IPS DF 6.9 (cell line): ENCODE measurements around the gene GLIS2.

Experiments
- DNase-seq: peaks from one replicate; pipeline ENCODE4 v3.0.0-alpha.2; 2013; ENCODE audit warnings: low read depth, low spot score
- H3K27ac ChIP-seq: one replicate; pipeline ENCODE4 v1.5.1; 2013; ENCODE audit warnings: low read length, control low read depth
- H3K27me3 ChIP-seq: 2 replicates; pipeline ENCODE4 v1.6.1; 2013; ENCODE audit warnings: mild to moderate bottlenecking, low read length; ENCODE audit not compliant: control insufficient read depth, insufficient read depth
- H3K36me3 ChIP-seq: 2 replicates; pipeline ENCODE4 v1.6.1; 2013; ENCODE audit warnings: low read length; ENCODE audit not compliant: control insufficient read depth, insufficient read depth
- H3K4me1 ChIP-seq: 2 replicates; pipeline ENCODE4 v1.6.1; 2013; ENCODE audit warnings: low read length; ENCODE audit not compliant: control insufficient read depth, insufficient read depth
- H3K4me3 ChIP-seq: 2 replicates; pipeline ENCODE4 v1.5.1; 2013; ENCODE audit warnings: mild to moderate bottlenecking, low read length
- H3K9me3 ChIP-seq: 2 replicates; pipeline ENCODE4 v1.6.1; 2013; ENCODE audit warnings: low read length, inconsistent platforms; ENCODE audit not compliant: control insufficient read depth, insufficient read depth
- WGBS: extraction: QIAGEN DNeasy Blood & Tissue Kit; methylation state at CpG from one replicate; pipeline ENCODE4 v1.1.7; 2013; ENCODE audit warnings: mixed read lengths, missing lambda C conversion rate; ENCODE audit not compliant: insufficient read length, insufficient coverage; 5-methylcytosine and 5-hydroxymethylcytosine counted together

Gene GLIS2

GRCh38 chr16:4353675-4354074 is 37.8 kb downstream of the GLIS2 start:
- no CpG with 5 or more reads among the region's 4 CpGs for WGBS
- Histone ChIP-seq H3K4me3 (no peak overlapping the region), H3K27ac (no peak overlapping the region), H3K36me3 (no peaks in the 10 kb centered on the region), H3K9me3 (no peaks in the 10 kb centered on the region), H3K4me1 (no peaks in the 10 kb centered on the region), H3K27me3 (no peaks in the 10 kb centered on the region)
- no peak for DNase-seq

GRCh38 chr16:4354512-4355409 is 38.9 kb downstream of the GLIS2 start:
- no peak for DNase-seq
- Histone ChIP-seq H3K9me3 (no peaks in the 10 kb centered on the region), H3K4me1 (no peaks in the 10 kb centered on the region), H3K4me3 (no peak overlapping the region), H3K27me3 (no peaks in the 10 kb centered on the region), H3K36me3 (no peaks in the 10 kb centered on the region), H3K27ac (no peak overlapping the region)
- no CpG with 5 or more reads among the region's 20 CpGs for WGBS

- no CpG with 5 or more reads among the region's 7 CpGs for WGBS
- no peak for DNase-seq
- H3K27me3 ChIP-seq, result no peaks in the 10 kb centered on the region
- H3K9me3 ChIP-seq, result no peaks in the 10 kb centered on the region
- no peak overlapping the region for H3K27ac ChIP-seq
- H3K4me1 ChIP-seq, result no peaks in the 10 kb centered on the region
- H3K4me3 ChIP-seq, result no peak overlapping the region
- no peaks in the 10 kb centered on the region for H3K36me3 ChIP-seq
Observed at GRCh38 chr16:4356820-4357219, 41.0 kb downstream of the GLIS2 start.

- WGBS, result no CpG with 5 or more reads among the region's 19 CpGs
- Histone ChIP-seq H3K36me3 (no peaks in the 10 kb centered on the region), H3K27me3 (no peaks in the 10 kb centered on the region), H3K9me3 (no peaks in the 10 kb centered on the region), H3K4me3 (no peak overlapping the region), H3K4me1 (no peaks in the 10 kb centered on the region), H3K27ac (no peak overlapping the region)
- DNase-seq, result no peak
Observed at GRCh38 chr16:4358236-4358635, 42.4 kb downstream of the GLIS2 start.

GRCh38 chr16:4358831-4359561 is 43.1 kb downstream of the GLIS2 start:
- H3K4me3 ChIP-seq, result no peak overlapping the region
- no peak overlapping the region for H3K27ac ChIP-seq
- no peaks in the 10 kb centered on the region for H3K4me1 ChIP-seq
- no peak for DNase-seq
- H3K9me3 ChIP-seq, result no peaks in the 10 kb centered on the region
- no peaks in the 10 kb centered on the region for H3K27me3 ChIP-seq
- H3K36me3 ChIP-seq, result no peaks in the 10 kb centered on the region
- no CpG with 5 or more reads among the region's 19 CpGs for WGBS

- H3K4me3 ChIP-seq, result no peak overlapping the region
- H3K27me3 ChIP-seq, result no peaks in the 10 kb centered on the region
- no peaks in the 10 kb centered on the region for H3K9me3 ChIP-seq
- 100% methylated on average over 2 of the region's 3 CpGs for WGBS
- no peak overlapping the region for H3K27ac ChIP-seq
- no peak for DNase-seq
- H3K4me1 ChIP-seq, result no peaks in the 10 kb centered on the region
- H3K36me3 ChIP-seq, result no peaks in the 10 kb centered on the region
Observed at GRCh38 chr16:4359914-4360313, 44.0 kb downstream of the GLIS2 start.

- no peak overlapping the region for H3K4me3 ChIP-seq
- no peaks in the 10 kb centered on the region for H3K36me3 ChIP-seq
- no CpG with 5 or more reads among the region's 11 CpGs for WGBS
- H3K9me3 ChIP-seq, result no peaks in the 10 kb centered on the region
- H3K4me1 ChIP-seq, result no peaks in the 10 kb centered on the region
- no peaks in the 10 kb centered on the region for H3K27me3 ChIP-seq
- H3K27ac ChIP-seq, result no peak overlapping the region
- no peak for DNase-seq
Observed at GRCh38 chr16:4360538-4361021, 44.7 kb downstream of the GLIS2 start.

- Histone ChIP-seq H3K9me3 (no peaks in the 10 kb centered on the region), H3K27me3 (no peaks in the 10 kb centered on the region), H3K36me3 (no peaks in the 10 kb centered on the region), H3K27ac (no peak overlapping the region), H3K4me3 (no peak overlapping the region), H3K4me1 (no peaks in the 10 kb centered on the region)
- WGBS, result no CpG with 5 or more reads among the region's 28 CpGs
- DNase-seq, result no peak
Observed at GRCh38 chr16:4361033-4361943, 45.4 kb downstream of the GLIS2 start.

- WGBS, result no CpG with 5 or more reads among the region's 12 CpGs
- no peak for DNase-seq
- Histone ChIP-seq H3K9me3 (no peaks in the 10 kb centered on the region), H3K4me3 (no peak overlapping the region), H3K4me1 (no peaks in the 10 kb centered on the region), H3K27me3 (no peaks in the 10 kb centered on the region), H3K36me3 (no peaks in the 10 kb centered on the region), H3K27ac (no peak overlapping the region)
Observed at GRCh38 chr16:4361944-4362311, 46.1 kb downstream of the GLIS2 start.
